ENCODE results near the gene BCAS4.

DNA sequence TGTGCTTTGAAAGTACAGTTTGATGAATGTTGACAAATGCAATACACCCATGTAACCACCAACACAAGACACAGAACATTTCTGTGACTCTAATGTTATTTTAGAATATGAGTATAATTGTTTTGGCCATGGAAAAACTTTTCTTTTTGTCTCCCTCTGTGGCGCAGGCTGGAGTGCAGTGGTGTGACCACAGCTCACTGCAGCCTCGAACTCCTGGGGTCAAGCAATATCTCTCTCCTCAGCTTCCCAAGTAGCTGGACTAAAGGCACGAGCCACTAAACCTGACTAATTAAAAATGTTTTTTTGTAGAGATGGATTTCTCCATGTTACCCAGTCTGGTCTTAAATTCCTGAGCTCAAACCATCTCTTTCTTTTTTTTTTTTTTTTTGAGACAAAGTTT, 20.3 kb upstream of the BCAS4 start:
- TF ChIP-seq, protein P1, sequence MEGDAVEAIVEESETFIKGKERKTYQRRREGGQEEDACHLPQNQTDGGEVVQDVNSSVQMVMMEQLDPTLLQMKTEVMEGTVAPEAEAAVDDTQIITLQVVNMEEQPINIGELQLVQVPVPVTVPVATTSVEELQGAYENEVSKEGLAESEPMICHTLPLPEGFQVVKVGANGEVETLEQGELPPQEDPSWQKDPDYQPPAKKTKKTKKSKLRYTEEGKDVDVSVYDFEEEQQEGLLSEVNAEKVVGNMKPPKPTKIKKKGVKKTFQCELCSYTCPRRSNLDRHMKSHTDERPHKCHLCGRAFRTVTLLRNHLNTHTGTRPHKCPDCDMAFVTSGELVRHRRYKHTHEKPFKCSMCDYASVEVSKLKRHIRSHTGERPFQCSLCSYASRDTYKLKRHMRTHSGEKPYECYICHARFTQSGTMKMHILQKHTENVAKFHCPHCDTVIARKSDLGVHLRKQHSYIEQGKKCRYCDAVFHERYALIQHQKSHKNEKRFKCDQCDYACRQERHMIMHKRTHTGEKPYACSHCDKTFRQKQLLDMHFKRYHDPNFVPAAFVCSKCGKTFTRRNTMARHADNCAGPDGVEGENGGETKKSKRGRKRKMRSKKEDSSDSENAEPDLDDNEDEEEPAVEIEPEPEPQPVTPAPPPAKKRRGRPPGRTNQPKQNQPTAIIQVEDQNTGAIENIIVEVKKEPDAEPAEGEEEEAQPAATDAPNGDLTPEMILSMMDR (IDR thresholded peaks at IDR 0.05; ENCODE audit: low read length): no peak
- TF ChIP-seq EZH2 (IDR thresholded peaks at IDR 0.05; ENCODE audit: borderline replicate concordance, low read length): no peak
